Transverse colon (tissue), 4 donors: Measurements from ENCODE around the gene TMEM9. TPM values are rescaled to one million over a fixed set of nuclear protein-coding genes. Genes with fewer than 3 reads are reported as not detected.

Source experiments
- DNase-seq: peaks from one replicate; pipeline ENCODE4 v3.0.0-alpha.2; 2019
- H3K27ac ChIP-seq, 4 donors: fragments of 200-600 bp; sonication (generic); 2 replicates each; pipeline ENCODE4 v1.5.1; 2016 to 2018; ENCODE audit warnings: inconsistent platforms in 4 of 4
- H3K27me3 ChIP-seq: fragments of 200-600 bp; sonication (generic); 2 replicates; pipeline ENCODE4 v1.5.1; 2017; ENCODE audit warnings: inconsistent platforms
- H3K36me3 ChIP-seq, 4 donors: fragments of 200-600 bp; sonication (generic); 2 replicates each; pipeline ENCODE4 v1.5.1; 2017 to 2019; ENCODE audit warnings: inconsistent platforms in 4 of 4
- H3K4me1 ChIP-seq, 4 donors: fragments of 200-600 bp; sonication (generic); 2 replicates each; pipeline ENCODE4 v1.5.1; 2017 to 2020; ENCODE audit warnings: inconsistent platforms in 4 of 4
- H3K4me3 ChIP-seq, 4 donors: fragments of 200-600 bp; sonication (generic); 1 replicate in 1 of 4; 2 replicates in 3 of 4; pipeline versions ENCODE4 v1.5.1 to v1.6.1; 2017 to 2019; ENCODE audit warnings: inconsistent platforms in 4 of 4
- H3K9me3 ChIP-seq, 2 donors: fragments of 200-600 bp; sonication (generic); 2 replicates each; pipeline ENCODE4 v1.5.1; 2017 to 2019; ENCODE audit warnings: inconsistent platforms in 2 of 2
- CTCF ChIP-seq, 5 experiments: fragments of 200-600 bp in 3 of 5; fragments of 450-650 bp in 2 of 5; sonication (generic) in 3 of 5; IDR thresholded peaks; 1 replicate in 2 of 5; 2 replicates in 3 of 5; pipeline ENCODE4 v1.5.1; 2016 to 2017; ENCODE audit warnings: antibody characterized with exemption in 5 of 5, inconsistent platforms in 3 of 5, mild to moderate bottlenecking in 2 of 5, moderate library complexity in 1 of 5
- EP300 ChIP-seq: sonication (generic); formaldehyde crosslinking; IDR thresholded peaks from one replicate; pipeline ENCODE4 v1.6.1; 2017; ENCODE audit warnings: antibody characterized with exemption, low read depth
- POLR2A ChIP-seq: fragments of 450-650 bp; IDR thresholded peaks from one replicate; pipeline ENCODE4 v1.6.1; 2016; ENCODE audit warnings: antibody characterized with exemption, mild to moderate bottlenecking, moderate library complexity
- POLR2AphosphoS5 ChIP-seq, 3 donors: sonication (generic); formaldehyde crosslinking; IDR thresholded peaks; one replicate each; pipeline ENCODE4 v1.6.1; 2016; ENCODE audit warnings: antibody characterized with exemption in 3 of 3
- WGBS, 2 donors: methylation state at CpG; one replicate each; pipeline ENCODE4 v1.1.5; 2018; ENCODE audit warnings: low coverage in 1 of 2; 5-methylcytosine and 5-hydroxymethylcytosine counted together
- in situ Hi-C, 4 donors: fragments of 200-750 bp; cut with MboI; loops; one replicate each; pipeline versions ENCODE4 v1.15.0 to v1.15.1; 2017; ENCODE audit warnings: low sequenced_read_pairs in 3 of 4, low pct_ligation_motif_present in 1 of 4, low pct_unique_long_range_greater_than_20kb in 1 of 4
- intact Hi-C: fragments of 100-400 bp; cut with DNase I; formaldehyde crosslinking; loops from one replicate; pipeline ENCODE4 v1.15.1; 2023; ENCODE audit warnings: low total_unique reads
- total RNA-seq, 4 donors: library from RNA; depleted of rRNA; stranded (reverse); fragments of >200 nt; gene quantifications; one replicate each; pipeline ENCODE4 v1.1.0, GENCODE V29; 2016

The TMEM9 gene
- total RNA-seq, 4 donors from 2014 or later, result 6.7 to 35.4 (median 29.4) TPM

DNA sequence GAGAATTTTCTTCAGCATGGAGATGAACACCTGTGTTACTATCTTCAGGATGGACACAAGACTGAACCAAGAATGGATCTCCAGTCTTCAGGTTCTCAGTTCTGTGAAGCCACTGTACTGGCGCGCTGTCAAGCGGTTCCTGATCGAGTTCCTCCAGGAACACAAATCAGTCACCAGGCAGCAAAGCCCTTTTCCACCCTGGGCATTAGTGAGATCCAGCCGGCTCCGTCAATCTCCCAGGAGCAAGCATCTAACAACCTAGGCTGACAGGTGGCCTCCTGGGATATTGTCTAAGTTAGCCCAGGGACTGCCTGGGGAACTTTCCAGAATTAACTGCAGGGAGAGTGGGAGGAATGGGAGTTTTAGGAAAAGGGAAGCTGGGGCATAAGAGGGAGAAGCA lies 26.6 kb upstream of the TMEM9 start:
- TF ChIP-seq POLR2A (no peak), CTCF (IDR thresholded peaks at IDR 0.05) (no peak), EP300 (no peak), POLR2AphosphoS5 (IDR thresholded peaks at IDR 0.05) (no peak)
- no peaks in the 10 kb centered on the region for H3K36me3 ChIP-seq
- WGBS, 2 donors, result 96% methylated on average over 6 of the region's 6 CpGs; no CpG with 5 or more reads in 1 of the 2 donors
- in situ Hi-C loops, result no loop called here
- peaks cover 0 to 5% (median 0%) of the 10 kb centered on the region in 4 donors for H3K4me1 ChIP-seq
- H3K4me3 ChIP-seq, result no peak overlapping the region
- H3K9me3 ChIP-seq, result no peaks in the 10 kb centered on the region
- no peak for DNase-seq
- no peak overlapping the region for H3K27ac ChIP-seq
- intact Hi-C loops, result no loop called here
- no peaks in the 10 kb centered on the region for H3K27me3 ChIP-seq

- no peaks in the 10 kb centered on the region for H3K9me3 ChIP-seq
- intact Hi-C loops, result no loop called here
- no peak for DNase-seq
- TF ChIP-seq CTCF (IDR thresholded peaks at IDR 0.05) (no peak), POLR2AphosphoS5 (IDR thresholded peaks at IDR 0.05) (no peak), POLR2A (no peak), EP300 (no peak)
- peaks cover 0 to 5% (median 0%) of the 10 kb centered on the region in 4 donors for H3K4me1 ChIP-seq
- H3K27me3 ChIP-seq, result no peaks in the 10 kb centered on the region
- no peaks in the 10 kb centered on the region for H3K36me3 ChIP-seq
- in situ Hi-C loops, result no loop called here
- H3K27ac ChIP-seq, result no peak overlapping the region
- H3K4me3 ChIP-seq, result no peak overlapping the region
- 26% methylated on average over 1 of the region's 1 CpG; no CpG with 5 or more reads in 1 of the 2 donors for WGBS, 2 donors
Observed at GRCh38 chr1:201180141-201180540, 25.9 kb upstream of the TMEM9 start.

- no peak for TF ChIP-seq EP300
- TF ChIP-seq POLR2A, result no peak
- no peak for TF ChIP-seq CTCF (IDR thresholded peaks at IDR 0.05)
- TF ChIP-seq POLR2AphosphoS5 (IDR thresholded peaks at IDR 0.05), result no peak
- H3K27me3 ChIP-seq, result no peaks in the 10 kb centered on the region
- no peak overlapping the region for H3K27ac ChIP-seq
- DNase-seq, result no peak
- H3K36me3 ChIP-seq, result no peaks in the 10 kb centered on the region
- 50 to 56% methylated on average over 3 of the region's 3 CpGs for WGBS, 2 donors
- no peak overlapping the region for H3K4me3 ChIP-seq
- no peaks in the 10 kb centered on the region for H3K9me3 ChIP-seq
- no peaks in the 10 kb centered on the region for H3K4me1 ChIP-seq
- intact Hi-C loops (no loop called here), in situ Hi-C loops (no loop called here)
Observed at GRCh38 chr1:201178718-201179117, 24.4 kb upstream of the TMEM9 start.

- H3K4me1 ChIP-seq, result no peaks in the 10 kb centered on the region
- no peak overlapping the region for H3K27ac ChIP-seq
- 34% methylated on average over 2 of the region's 2 CpGs; no CpG with 5 or more reads in 1 of the 2 donors for WGBS, 2 donors
- no peaks in the 10 kb centered on the region for H3K36me3 ChIP-seq
- peak; percentile 30 for DNase-seq
- H3K4me3 ChIP-seq, result no peak overlapping the region
- H3K9me3 ChIP-seq, result no peaks in the 10 kb centered on the region
- no peaks in the 10 kb centered on the region for H3K27me3 ChIP-seq
- intact Hi-C loops, result loop anchor here (1.0 kb wide), 1 partner anchor 37 kb away; no protein-coding TSS in a partner anchor
- no peak for TF ChIP-seq POLR2A
- TF ChIP-seq EP300, result no peak
- no peak for TF ChIP-seq CTCF (IDR thresholded peaks at IDR 0.05)
- TF ChIP-seq POLR2AphosphoS5 (IDR thresholded peaks at IDR 0.05), result no peak
- in situ Hi-C loops, result no loop called here
Observed at GRCh38 chr1:201176940-201177339, 22.7 kb upstream of the TMEM9 start.
